Lung (tissue), 12 donors: ENCODE data around the gene BAIAP2. TPM values are rescaled to one million over a fixed set of nuclear protein-coding genes. Genes with fewer than 3 reads are reported as not detected.
"Not testable (repeated sequence)": the region's sequence is repeated elsewhere in the genome, so short reads cannot be mapped to it uniquely, and the experiment has no call there.

ENCODE experiments used
- ATAC-seq: fragments of 200-7000 bp; cut with Tn5 transposase; one replicate; pipeline ENCODE4 v1.9.1; 2020; ENCODE audit warnings: moderate number of reproducible peaks; ENCODE audit not compliant: insufficient read depth, low FRiP score
- DNase-seq, 3 donors: peaks; one replicate each; pipeline ENCODE4 v3.0.0-alpha.2; 2013 to 2017
- H3K27ac ChIP-seq, 2 donors: one replicate each; pipeline ENCODE4 v1.5.1; 2013; ENCODE audit warnings: mild to moderate bottlenecking in 2 of 2, moderate library complexity in 2 of 2, control low read depth in 1 of 2, inconsistent platforms in 1 of 2, low read depth in 1 of 2, low read length in 1 of 2
- H3K27me3 ChIP-seq, 3 donors: one replicate each; pipeline ENCODE4 v1.5.1; 2013; ENCODE audit warnings: low read length in 2 of 3; ENCODE audit not compliant: control insufficient read depth in 3 of 3, insufficient read depth in 3 of 3
- H3K36me3 ChIP-seq, 4 donors: one replicate each; pipeline ENCODE4 v1.5.1; 2013; ENCODE audit warnings: low read length in 4 of 4, mild to moderate bottlenecking in 1 of 4, moderate library complexity in 1 of 4; ENCODE audit not compliant: control insufficient read depth in 4 of 4, insufficient read depth in 4 of 4
- H3K4me1 ChIP-seq, 5 donors: one replicate each; pipeline ENCODE4 v1.5.1; 2013; ENCODE audit warnings: low read length in 5 of 5, mild to moderate bottlenecking in 2 of 5, moderate library complexity in 1 of 5; ENCODE audit not compliant: control insufficient read depth in 5 of 5, insufficient read depth in 5 of 5
- H3K4me3 ChIP-seq: one replicate; pipeline ENCODE4 v1.5.1; 2013; ENCODE audit warnings: mild to moderate bottlenecking, control low read depth, moderate library complexity
- H3K9ac ChIP-seq, 2 donors: one replicate each; pipeline ENCODE4 v1.5.1; 2013; ENCODE audit warnings: low read length in 2 of 2, control low read depth in 1 of 2; ENCODE audit not compliant: insufficient read depth in 1 of 2
- H3K9me3 ChIP-seq, 4 donors: one replicate each; pipeline ENCODE4 v1.5.1; 2013; ENCODE audit warnings: low read length in 3 of 4, mild to moderate bottlenecking in 1 of 4, moderate library complexity in 1 of 4; ENCODE audit not compliant: control insufficient read depth in 4 of 4, insufficient read depth in 3 of 4
- WGBS, 2 donors: extraction: QIAGEN DNeasy Blood & Tissue Kit; methylation state at CpG; one replicate each; pipeline ENCODE4 v1.1.7; 2013; 5-methylcytosine and 5-hydroxymethylcytosine counted together
- polyA plus RNA-seq, 2 donors: library from polyadenylated mRNA; stranded (reverse); fragments of 200-250 nt; gene quantifications; one replicate each; pipeline ENCODE4 v1.2.1, GENCODE V29; 2013
- total RNA-seq, 2 donors: library from RNA; depleted of rRNA in 1 of 2; stranded (reverse); fragments of >200 nt in 1 of 2; gene quantifications; one replicate each; pipeline ENCODE4 v1.2.1, GENCODE V29; 2014 to 2021
- TF ChIP-seq, protein P1 (sequence below): IDR thresholded peaks from 2 replicates; pipeline ENCODE4 v1.5.1; 2012; ENCODE audit warnings: mild to moderate bottlenecking; ENCODE audit errors: control extremely low read depth, extremely low read depth
- donor health status: control.
- donor health status: control.
- donor health status: Bipolar disorder and iron deficiency.
- donor health status: healthy.
- donor health status: DM: yes; HTN: yes; CAD: no.

BAIAP2 gene
- total and polyA plus RNA-seq, 4 donors = 59.2 to 141 (median 77.7) TPM

DNA sequence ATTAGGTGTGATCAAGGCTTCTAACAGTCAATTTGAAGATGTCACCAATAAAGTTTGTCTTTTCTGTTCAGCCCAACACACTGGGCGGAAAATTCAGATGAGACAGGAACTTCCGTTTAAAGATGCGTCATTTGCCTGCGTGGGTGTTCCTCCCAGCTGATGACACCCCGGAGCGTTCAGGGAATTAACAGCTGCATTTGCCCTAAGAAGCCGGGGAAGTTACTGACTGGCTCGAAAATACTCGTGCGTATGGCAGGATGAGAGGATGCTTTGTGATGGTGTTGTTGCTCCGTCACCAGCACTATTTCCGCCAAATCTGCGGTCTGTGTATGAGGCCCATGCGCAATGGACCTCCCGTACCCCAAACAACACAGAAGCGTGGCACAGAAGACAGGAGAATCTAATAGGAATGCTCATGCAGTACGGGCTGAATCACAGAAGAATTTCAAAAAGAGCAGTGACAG, 118.4 kb downstream of the BAIAP2 start:
- DNase-seq = peak in 2 of 3 donors; percentile 13 to 26
- TF ChIP-seq, protein P1, sequence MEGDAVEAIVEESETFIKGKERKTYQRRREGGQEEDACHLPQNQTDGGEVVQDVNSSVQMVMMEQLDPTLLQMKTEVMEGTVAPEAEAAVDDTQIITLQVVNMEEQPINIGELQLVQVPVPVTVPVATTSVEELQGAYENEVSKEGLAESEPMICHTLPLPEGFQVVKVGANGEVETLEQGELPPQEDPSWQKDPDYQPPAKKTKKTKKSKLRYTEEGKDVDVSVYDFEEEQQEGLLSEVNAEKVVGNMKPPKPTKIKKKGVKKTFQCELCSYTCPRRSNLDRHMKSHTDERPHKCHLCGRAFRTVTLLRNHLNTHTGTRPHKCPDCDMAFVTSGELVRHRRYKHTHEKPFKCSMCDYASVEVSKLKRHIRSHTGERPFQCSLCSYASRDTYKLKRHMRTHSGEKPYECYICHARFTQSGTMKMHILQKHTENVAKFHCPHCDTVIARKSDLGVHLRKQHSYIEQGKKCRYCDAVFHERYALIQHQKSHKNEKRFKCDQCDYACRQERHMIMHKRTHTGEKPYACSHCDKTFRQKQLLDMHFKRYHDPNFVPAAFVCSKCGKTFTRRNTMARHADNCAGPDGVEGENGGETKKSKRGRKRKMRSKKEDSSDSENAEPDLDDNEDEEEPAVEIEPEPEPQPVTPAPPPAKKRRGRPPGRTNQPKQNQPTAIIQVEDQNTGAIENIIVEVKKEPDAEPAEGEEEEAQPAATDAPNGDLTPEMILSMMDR = no peak
- peaks cover 0 to 7% (median 0%) of the 10 kb centered on the region in 5 donors for H3K4me1 ChIP-seq
- no peaks in the 10 kb centered on the region for H3K36me3 ChIP-seq
- H3K4me3 ChIP-seq = no peak overlapping the region
- no peaks in the 10 kb centered on the region for H3K27me3 ChIP-seq
- no peak overlapping the region for H3K27ac ChIP-seq
- H3K9ac ChIP-seq = no peak overlapping the region
- peaks cover 0 to 4% (median 0%) of the 10 kb centered on the region in 4 donors for H3K9me3 ChIP-seq
- no peak for ATAC-seq
- 76 to 80% methylated on average over 17 of the region's 17 CpGs for WGBS, 2 donors

DNA sequence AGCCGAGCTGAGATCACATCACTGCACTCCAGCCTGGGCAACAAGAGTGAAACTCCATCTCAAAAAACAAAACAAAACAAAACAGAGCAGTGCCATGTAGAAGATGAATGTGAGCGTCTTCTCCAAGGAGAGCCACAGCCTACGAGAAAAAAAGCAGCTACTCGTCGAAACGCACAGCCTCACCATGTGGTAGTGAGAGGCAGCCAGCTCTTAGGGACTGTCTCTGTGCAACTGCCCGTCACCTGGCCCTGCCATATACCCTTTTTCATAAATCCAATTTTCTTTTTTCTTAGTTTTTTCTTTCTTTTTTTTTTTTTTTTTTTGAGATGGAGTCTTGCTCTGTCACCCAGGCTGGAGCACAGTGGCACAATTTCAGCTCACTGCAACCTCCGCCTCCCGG, 119.1 kb downstream of the BAIAP2 start:
- H3K27me3 ChIP-seq, H3K27ac ChIP-seq, DNase-seq, H3K36me3 ChIP-seq, H3K4me3 ChIP-seq, H3K9me3 ChIP-seq, ATAC-seq, H3K4me1 ChIP-seq, H3K9ac ChIP-seq: not testable (repeated sequence)
- 94 to 96% methylated on average over 9 of the region's 9 CpGs for WGBS, 2 donors

DNA sequence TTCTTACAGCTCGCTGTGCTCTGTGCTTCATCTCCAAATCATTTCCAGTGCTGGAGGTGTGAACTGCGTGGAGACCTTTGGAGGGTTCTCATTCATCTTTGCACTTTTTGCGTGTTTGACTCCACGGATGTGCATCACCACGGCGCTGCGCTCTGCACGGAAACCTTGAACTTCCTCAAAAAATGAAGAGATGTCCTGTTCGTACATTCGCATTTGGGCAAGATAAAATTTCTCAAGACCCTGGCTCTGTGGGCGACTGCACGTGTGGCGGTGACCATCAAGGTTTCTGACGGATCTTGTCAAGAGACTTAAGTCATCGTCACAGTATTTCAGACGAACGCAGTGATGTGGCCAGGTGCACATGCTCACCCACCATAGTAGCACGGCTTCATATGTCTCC, 120.0 kb downstream of the BAIAP2 start:
- DNase-seq = no peak
- Histone ChIP-seq H3K27me3 (no peaks in the 10 kb centered on the region), H3K9ac (no peak overlapping the region), H3K9me3 (peaks cover 0 to 4% (median 0%) of the 10 kb centered on the region in 4 donors), H3K27ac (no peak overlapping the region), H3K4me3 (no peak overlapping the region), H3K36me3 (no peaks in the 10 kb centered on the region), H3K4me1 (peaks cover 0 to 7% (median 0%) of the 10 kb centered on the region in 5 donors)
- TF ChIP-seq, protein P1 = no peak
- ATAC-seq = no peak
- WGBS, 2 donors = 62 to 82% methylated on average over 18 of the region's 18 CpGs

DNA sequence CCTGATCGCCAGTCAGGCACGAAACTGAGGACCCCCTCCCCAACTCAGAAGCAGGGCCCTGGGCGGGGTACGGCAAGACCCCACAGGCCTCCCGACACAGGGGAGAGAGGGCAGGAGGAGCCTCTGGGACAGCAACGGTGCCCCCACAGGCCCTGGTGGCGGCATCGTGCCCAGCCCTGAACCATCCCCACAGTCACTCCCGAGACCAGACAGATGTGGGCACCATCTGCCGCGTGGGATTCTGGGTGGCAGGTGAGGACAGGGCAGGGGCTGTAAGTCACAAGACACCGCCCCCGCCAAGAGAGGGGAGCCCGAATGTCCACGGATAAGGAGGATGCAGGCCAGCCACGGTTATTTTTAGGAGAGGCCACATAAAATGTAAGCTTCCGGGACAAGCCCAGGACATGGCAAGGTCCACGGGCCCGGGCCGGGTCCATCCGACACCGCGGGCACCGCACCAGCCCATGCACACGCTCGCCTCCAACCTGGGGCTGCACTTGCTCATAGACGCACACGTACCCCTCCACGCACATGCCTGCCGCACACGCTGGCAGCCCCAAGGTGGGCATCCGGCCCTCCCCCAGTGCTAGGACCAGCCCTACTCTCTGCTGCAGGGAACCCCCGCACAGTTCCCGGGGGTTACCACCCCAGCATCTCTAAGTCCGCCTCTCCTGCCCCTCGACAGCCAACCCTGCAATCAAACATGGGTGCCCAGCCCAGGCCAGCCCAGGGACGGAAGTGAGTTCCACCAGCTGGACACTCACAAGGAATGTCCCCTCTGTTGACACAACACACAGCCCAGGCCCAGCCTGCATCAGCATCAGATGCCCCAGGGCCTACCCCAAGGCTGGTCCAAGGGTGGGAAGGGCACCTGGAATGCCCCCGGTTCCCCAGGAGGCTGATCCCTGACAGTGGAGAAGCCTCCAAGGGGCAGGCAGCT, 122.2 kb downstream of the BAIAP2 start:
- ATAC-seq (no peak), DNase-seq (no peak)
- H3K36me3 ChIP-seq = no peaks in the 10 kb centered on the region
- H3K4me1 ChIP-seq = peaks cover 0 to 4% (median 0%) of the 10 kb centered on the region in 5 donors
- no peaks in the 10 kb centered on the region for H3K27me3 ChIP-seq
- H3K9me3 ChIP-seq = peaks cover 0 to 2% (median 0%) of the 10 kb centered on the region in 4 donors
- TF ChIP-seq, protein P1 = no peak
- 91 to 95% methylated on average over 36 to 38 of the region's 38 CpGs for WGBS, 2 donors
- no peak overlapping the region for H3K27ac ChIP-seq
- H3K4me3 ChIP-seq = no peak overlapping the region
- no peak overlapping the region for H3K9ac ChIP-seq
